ENCODE measurements around the gene WDPCP.

GRCh38 chr2:63334910-63335309 is 253.4 kb downstream of the WDPCP start:
- no peak for TF ChIP-seq POLR2AphosphoS5 (IDR thresholded peaks at IDR 0.05)
- no peak for TF ChIP-seq POLR2A (IDR thresholded peaks at IDR 0.05)
- no peak for TF ChIP-seq CTCF (IDR thresholded peaks at IDR 0.05 in 8 of 11, conservative IDR thresholded peaks at IDR 0.05 in 3 of 11)

All from spleen (tissue), 7 donors.